ENCODE results near the gene SRL.

- TF ChIP-seq POLR2AphosphoS5 (IDR thresholded peaks at IDR 0.05; ENCODE audit: low read depth, low read length) (no peak), CTCF (IDR thresholded peaks at IDR 0.05) (no peak), TCF7L2 (IDR thresholded peaks at IDR 0.05; ENCODE audit: low read depth, low read length) (no peak), SIN3A (IDR thresholded peaks at IDR 0.05; ENCODE audit: borderline replicate concordance, insufficient read depth, low read depth, low read length) (no peak)
- TF ChIP-seq, protein P1, sequence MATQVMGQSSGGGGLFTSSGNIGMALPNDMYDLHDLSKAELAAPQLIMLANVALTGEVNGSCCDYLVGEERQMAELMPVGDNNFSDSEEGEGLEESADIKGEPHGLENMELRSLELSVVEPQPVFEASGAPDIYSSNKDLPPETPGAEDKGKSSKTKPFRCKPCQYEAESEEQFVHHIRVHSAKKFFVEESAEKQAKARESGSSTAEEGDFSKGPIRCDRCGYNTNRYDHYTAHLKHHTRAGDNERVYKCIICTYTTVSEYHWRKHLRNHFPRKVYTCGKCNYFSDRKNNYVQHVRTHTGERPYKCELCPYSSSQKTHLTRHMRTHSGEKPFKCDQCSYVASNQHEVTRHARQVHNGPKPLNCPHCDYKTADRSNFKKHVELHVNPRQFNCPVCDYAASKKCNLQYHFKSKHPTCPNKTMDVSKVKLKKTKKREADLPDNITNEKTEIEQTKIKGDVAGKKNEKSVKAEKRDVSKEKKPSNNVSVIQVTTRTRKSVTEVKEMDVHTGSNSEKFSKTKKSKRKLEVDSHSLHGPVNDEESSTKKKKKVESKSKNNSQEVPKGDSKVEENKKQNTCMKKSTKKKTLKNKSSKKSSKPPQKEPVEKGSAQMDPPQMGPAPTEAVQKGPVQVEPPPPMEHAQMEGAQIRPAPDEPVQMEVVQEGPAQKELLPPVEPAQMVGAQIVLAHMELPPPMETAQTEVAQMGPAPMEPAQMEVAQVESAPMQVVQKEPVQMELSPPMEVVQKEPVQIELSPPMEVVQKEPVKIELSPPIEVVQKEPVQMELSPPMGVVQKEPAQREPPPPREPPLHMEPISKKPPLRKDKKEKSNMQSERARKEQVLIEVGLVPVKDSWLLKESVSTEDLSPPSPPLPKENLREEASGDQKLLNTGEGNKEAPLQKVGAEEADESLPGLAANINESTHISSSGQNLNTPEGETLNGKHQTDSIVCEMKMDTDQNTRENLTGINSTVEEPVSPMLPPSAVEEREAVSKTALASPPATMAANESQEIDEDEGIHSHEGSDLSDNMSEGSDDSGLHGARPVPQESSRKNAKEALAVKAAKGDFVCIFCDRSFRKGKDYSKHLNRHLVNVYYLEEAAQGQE (IDR thresholded peaks at IDR 0.05; ENCODE audit: insufficient read depth in 1 of 2, low read depth in 2 of 2, low read length in 1 of 2) = no peak
Observed at GRCh38 chr16:4233431-4233830, 8.4 kb downstream of the SRL start.
